NCI-H2196 treated with DMSO at 0.1 percent for 48 hours (cell line): ENCODE data around the gene SMAD7.

ENCODE experiments used
- DNase-seq: peaks from one replicate; lab custom pipeline; 2025; ENCODE audit not compliant: unreplicated experiment; lab: John Stamatoyannopoulos, UW

SMAD7 gene

GRCh38 chr18:48932822-48933510, 17.8 kb downstream of the SMAD7 start:
- no peak for DNase-seq

- DNase-seq: no peak
Measured at GRCh38 chr18:48932462-48932818, 18.3 kb downstream of the SMAD7 start.

- no peak for DNase-seq
Measured at GRCh38 chr18:48931680-48932461, 18.9 kb downstream of the SMAD7 start.

- DNase-seq: no peak
Measured at GRCh38 chr18:48930926-48931325, 19.8 kb downstream of the SMAD7 start.

GRCh38 chr18:48929941-48930713, 20.6 kb downstream of the SMAD7 start:
- no peak for DNase-seq

- no peak for DNase-seq
Measured at GRCh38 chr18:48929212-48929612, 21.6 kb downstream of the SMAD7 start.

- no peak for DNase-seq
Measured at GRCh38 chr18:48928787-48929186, 22.0 kb downstream of the SMAD7 start.

- DNase-seq: no peak
Measured at GRCh38 chr18:48927286-48928080, 23.3 kb downstream of the SMAD7 start.

GRCh38 chr18:48926420-48926857, 24.3 kb downstream of the SMAD7 start:
- peak; percentile 27 for DNase-seq

GRCh38 chr18:48925491-48925780, 25.3 kb downstream of the SMAD7 start:
- no peak for DNase-seq

- DNase-seq: no peak
Measured at GRCh38 chr18:48924630-48925490, 25.9 kb downstream of the SMAD7 start.

GRCh38 chr18:48923746-48924629, 26.8 kb downstream of the SMAD7 start:
- no peak for DNase-seq

GRCh38 chr18:48922801-48923730, 27.7 kb downstream of the SMAD7 start:
- no peak for DNase-seq

- no peak for DNase-seq
Measured at GRCh38 chr18:48922226-48922800, 28.5 kb downstream of the SMAD7 start.

- DNase-seq: no peak
Measured at GRCh38 chr18:48921305-48922225, 29.2 kb downstream of the SMAD7 start.

- no peak for DNase-seq
Measured at GRCh38 chr18:48920408-48921038, 30.2 kb downstream of the SMAD7 start.
